Lower lobe of right lung (tissue), 2 donors: ENCODE data around the gene MDFI. TPM values are rescaled to one million over a fixed set of nuclear protein-coding genes. Genes with fewer than 3 reads are reported as not detected.

ENCODE experiments used
- ATAC-seq, 2 donors: fragments of 200-7000 bp; cut with Tn5 transposase; one replicate each; pipeline ENCODE4 v1.9.1; 2020 to 2022; ENCODE audit warnings: mild to moderate bottlenecking in 2 of 2, moderate library complexity in 2 of 2
- DNase-seq: peaks from one replicate; pipeline ENCODE4 v3.0.0-alpha.2; 2020
- H3K27ac ChIP-seq: fragments of 200-600 bp; one replicate; pipeline ENCODE4 v1.8.0; 2022
- H3K27me3 ChIP-seq: fragments of 200-600 bp; one replicate; pipeline ENCODE4 v1.8.0; 2022; ENCODE audit warnings: low read depth
- H3K36me3 ChIP-seq: fragments of 200-600 bp; one replicate; pipeline ENCODE4 v1.8.0; 2022; ENCODE audit warnings: mild to moderate bottlenecking
- H3K4me1 ChIP-seq: fragments of 200-600 bp; one replicate; pipeline ENCODE4 v1.8.0; 2022
- H3K4me3 ChIP-seq: fragments of 200-600 bp; one replicate; pipeline ENCODE4 v1.8.0; 2022; ENCODE audit warnings: mild to moderate bottlenecking
- H3K9me3 ChIP-seq: fragments of 200-600 bp; one replicate; pipeline ENCODE4 v1.8.0; 2022
- intact Hi-C: fragments of 100-400 bp; cut with DNase I; formaldehyde crosslinking; loops from one replicate; pipeline ENCODE4 v1.11.0; 2022
- total RNA-seq: library from RNA; stranded (reverse); fragmentation: NEBNext Ultra II Directional; extraction: Animal tissue kit (Norgen Biotek cat#: 25700); gene quantifications from one replicate; pipeline ENCODE4 v1.2.1, GENCODE V29; 2021
- TF ChIP-seq, protein P1 (sequence below): fragments of 200-600 bp; IDR thresholded peaks from one replicate; pipeline ENCODE4 v1.8.0; 2022; ENCODE audit warnings: antibody characterized with exemption, mild to moderate bottlenecking
- donor health status: DM: no; HTN: yes; CAD: no; lungs with severe emphysema.

The MDFI gene
- total RNA-seq, 1 donor from 2014 or later, result 10.6 TPM

- TF ChIP-seq, protein P1, sequence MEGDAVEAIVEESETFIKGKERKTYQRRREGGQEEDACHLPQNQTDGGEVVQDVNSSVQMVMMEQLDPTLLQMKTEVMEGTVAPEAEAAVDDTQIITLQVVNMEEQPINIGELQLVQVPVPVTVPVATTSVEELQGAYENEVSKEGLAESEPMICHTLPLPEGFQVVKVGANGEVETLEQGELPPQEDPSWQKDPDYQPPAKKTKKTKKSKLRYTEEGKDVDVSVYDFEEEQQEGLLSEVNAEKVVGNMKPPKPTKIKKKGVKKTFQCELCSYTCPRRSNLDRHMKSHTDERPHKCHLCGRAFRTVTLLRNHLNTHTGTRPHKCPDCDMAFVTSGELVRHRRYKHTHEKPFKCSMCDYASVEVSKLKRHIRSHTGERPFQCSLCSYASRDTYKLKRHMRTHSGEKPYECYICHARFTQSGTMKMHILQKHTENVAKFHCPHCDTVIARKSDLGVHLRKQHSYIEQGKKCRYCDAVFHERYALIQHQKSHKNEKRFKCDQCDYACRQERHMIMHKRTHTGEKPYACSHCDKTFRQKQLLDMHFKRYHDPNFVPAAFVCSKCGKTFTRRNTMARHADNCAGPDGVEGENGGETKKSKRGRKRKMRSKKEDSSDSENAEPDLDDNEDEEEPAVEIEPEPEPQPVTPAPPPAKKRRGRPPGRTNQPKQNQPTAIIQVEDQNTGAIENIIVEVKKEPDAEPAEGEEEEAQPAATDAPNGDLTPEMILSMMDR, result no peak
- H3K36me3 ChIP-seq, result no peaks in the 10 kb centered on the region
- H3K4me1 ChIP-seq, result peaks cover 7% of the 10 kb centered on the region
- intact Hi-C loops, result no loop called here
- H3K27me3 ChIP-seq, result peaks cover 5% of the 10 kb centered on the region
- no peak overlapping the region for H3K27ac ChIP-seq
- no peak for ATAC-seq
- no peaks in the 10 kb centered on the region for H3K9me3 ChIP-seq
- H3K4me3 ChIP-seq, result no peak overlapping the region
- peak; percentile 28 for DNase-seq
Measured at GRCh38 chr6:41643899-41644269, 5.6 kb downstream of the MDFI start.

GRCh38 chr6:41644297-41644879, 6.1 kb downstream of the MDFI start:
- H3K27ac ChIP-seq, result no peak overlapping the region
- H3K4me1 ChIP-seq, result peaks cover 7% of the 10 kb centered on the region
- ATAC-seq, result no peak
- peaks cover 5% of the 10 kb centered on the region for H3K27me3 ChIP-seq
- intact Hi-C loops, result no loop called here
- no peak overlapping the region for H3K4me3 ChIP-seq
- DNase-seq, result peak; percentile 34
- no peaks in the 10 kb centered on the region for H3K36me3 ChIP-seq
- H3K9me3 ChIP-seq, result no peaks in the 10 kb centered on the region
- TF ChIP-seq, protein P1, result no peak

DNA sequence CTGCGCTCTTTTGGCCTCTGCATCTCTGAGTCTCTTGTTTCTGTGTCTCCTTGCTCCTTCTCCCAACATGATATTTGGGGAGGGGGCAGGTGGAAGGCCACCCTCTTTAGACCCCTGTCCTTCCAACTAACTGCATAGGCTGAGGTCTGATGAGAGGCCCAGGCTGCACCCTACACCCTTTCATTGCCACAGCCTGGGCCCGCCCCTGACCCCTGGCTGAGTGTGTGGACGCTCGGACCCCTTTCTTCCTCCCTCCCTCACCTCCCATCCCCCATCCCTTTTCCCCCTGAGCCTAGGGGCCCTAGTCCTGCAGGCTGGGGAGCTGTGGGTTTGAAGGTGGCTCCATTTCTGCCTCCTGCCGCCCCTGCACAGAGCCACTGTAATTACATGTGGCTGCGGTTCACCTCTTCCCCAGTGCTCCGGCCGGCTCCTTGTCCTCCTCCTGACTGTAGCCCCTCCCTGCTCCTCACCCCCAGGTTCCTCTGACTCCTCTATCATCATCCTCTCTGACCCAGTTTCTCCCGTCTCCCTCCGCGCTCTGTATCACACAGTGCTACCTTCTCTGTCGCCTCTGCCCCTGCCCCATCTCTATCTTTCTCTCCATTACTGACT, 6.8 kb downstream of the MDFI start:
- peaks cover under 1% of the 10 kb centered on the region for H3K27me3 ChIP-seq
- peaks cover 7% of the 10 kb centered on the region for H3K4me1 ChIP-seq
- no peak overlapping the region for H3K4me3 ChIP-seq
- no peaks in the 10 kb centered on the region for H3K9me3 ChIP-seq
- DNase-seq, result peak; percentile 14
- intact Hi-C loops, result no loop called here
- no peaks in the 10 kb centered on the region for H3K36me3 ChIP-seq
- H3K27ac ChIP-seq, result no peak overlapping the region
- TF ChIP-seq, protein P1, result no peak
- no peak for ATAC-seq

DNA sequence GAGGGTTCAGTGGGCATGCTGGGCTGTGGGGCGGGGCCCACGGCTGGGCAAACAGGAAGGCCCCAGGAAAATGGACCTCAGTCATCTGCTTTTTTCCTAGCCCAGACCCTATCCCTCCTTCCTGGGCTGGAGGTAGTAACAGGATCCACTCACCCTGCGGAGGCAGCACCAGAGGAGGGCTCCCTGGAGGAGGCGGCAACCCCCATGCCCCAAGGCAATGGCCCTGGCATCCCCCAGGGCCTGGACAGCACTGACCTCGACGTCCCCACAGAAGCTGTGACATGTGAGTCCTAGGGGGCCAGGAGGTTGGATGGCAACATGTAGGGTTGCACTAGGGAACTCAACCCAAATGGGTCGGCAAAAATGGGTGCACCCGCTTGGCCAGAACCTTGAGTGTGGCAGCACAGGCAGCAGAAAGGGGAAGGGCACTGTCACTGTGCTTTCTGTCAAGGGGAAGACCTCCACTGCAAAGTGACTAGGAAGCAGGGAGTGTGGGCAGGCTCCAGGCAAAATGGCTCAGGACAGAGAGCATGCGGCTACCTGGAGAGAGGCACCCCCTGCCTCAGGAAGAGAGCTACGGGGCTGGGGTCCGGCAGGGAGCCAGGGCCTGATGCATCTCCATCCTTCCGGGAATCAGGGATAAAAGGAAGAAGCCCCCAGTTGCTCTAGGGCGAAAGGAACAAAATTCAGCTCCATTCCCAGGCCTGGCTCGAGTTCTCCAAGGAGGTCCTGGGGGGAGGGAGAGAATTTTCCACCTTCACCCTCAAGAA, 7.9 kb downstream of the MDFI start:
- DNase-seq, result peak; percentile 27
- Histone ChIP-seq H3K9me3 (no peaks in the 10 kb centered on the region), H3K27me3 (no peaks in the 10 kb centered on the region), H3K27ac (no peak overlapping the region), H3K4me1 (peaks cover 7% of the 10 kb centered on the region), H3K4me3 (no peak overlapping the region), H3K36me3 (no peaks in the 10 kb centered on the region)
- TF ChIP-seq, protein P1, result no peak
- intact Hi-C loops, result no loop called here
- ATAC-seq, result no peak

GRCh38 chr6:41647061-41647511, 8.8 kb downstream of the MDFI start:
- Histone ChIP-seq H3K36me3 (no peaks in the 10 kb centered on the region), H3K4me3 (no peak overlapping the region), H3K27ac (no peak overlapping the region), H3K9me3 (no peaks in the 10 kb centered on the region), H3K27me3 (no peaks in the 10 kb centered on the region), H3K4me1 (peaks cover 7% of the 10 kb centered on the region)
- intact Hi-C loops, result no loop called here
- DNase-seq (peak; percentile 49), ATAC-seq (peak; percentile 22 to 30)
- TF ChIP-seq, protein P1, result no peak
